ENCODE measurements around the gene IP6K2.

IP6K2 gene

GRCh38 chr3:48662753-48663488 lies 54.1 kb downstream of the IP6K2 start, which contains the start of gene CELSR3:
Gene CELSR3 (minus strand): TSS chr3:48662886. CDS start chr3:48662634, 252 bp downstream.
- Histone ChIP-seq H3K27me3 (ENCODE audit: control insufficient read depth, insufficient read depth, low read length) (no peaks in the 10 kb centered on the region), H3K27ac (peak within 1 kb of the TSS; percentile 91), H3K4me1 (peaks cover 2% of the 10 kb centered on the region), H3K36me3 (ENCODE audit: control insufficient read depth, insufficient read depth, low read length) (no peaks in the 10 kb centered on the region), H3K79me2 (peaks cover 2% of the 10 kb centered on the region), H3K9ac (peak within 1 kb of the TSS; percentile 57), H3K9me3 (ENCODE audit: control insufficient read depth, low read length) (no peaks in the 10 kb centered on the region), H2AFZ (peak within 1 kb of the TSS; percentile 65), H3K4me3 (ENCODE audit: low read depth, low read length) (peak within 1 kb of the TSS; percentile 72), H3K4me2 (ENCODE audit: low read length) (peak within 1 kb of the TSS; percentile 97)
- TF ChIP-seq CTCF (IDR thresholded peaks at IDR 0.05) = no peak

GRCh38 chr3:48662145-48662752 lies 54.8 kb downstream of the IP6K2 start:
- Histone ChIP-seq H3K4me2 (ENCODE audit: low read length) (no peak overlapping the region), H3K9ac (no peak overlapping the region), H2AFZ (peak overlapping the region; percentile 58), H3K9me3 (ENCODE audit: control insufficient read depth, low read length) (no peaks in the 10 kb centered on the region), H3K79me2 (peaks cover 2% of the 10 kb centered on the region), H3K27me3 (ENCODE audit: control insufficient read depth, insufficient read depth, low read length) (no peaks in the 10 kb centered on the region), H3K4me3 (ENCODE audit: low read depth, low read length) (no peak overlapping the region), H3K27ac (no peak overlapping the region), H3K4me1 (peaks cover 2% of the 10 kb centered on the region), H3K36me3 (ENCODE audit: control insufficient read depth, insufficient read depth, low read length) (no peaks in the 10 kb centered on the region)
- TF ChIP-seq CTCF (IDR thresholded peaks at IDR 0.05) = no peak

- no peaks in the 10 kb centered on the region for H3K9me3 ChIP-seq (ENCODE audit: control insufficient read depth, low read length)
- no peak for TF ChIP-seq CTCF (IDR thresholded peaks at IDR 0.05)
- H3K4me3 ChIP-seq (ENCODE audit: low read depth, low read length) = no peak overlapping the region
- H3K27me3 ChIP-seq (ENCODE audit: control insufficient read depth, insufficient read depth, low read length) = no peaks in the 10 kb centered on the region
- no peak overlapping the region for H3K27ac ChIP-seq
- H2AFZ ChIP-seq = no peak overlapping the region
- H3K79me2 ChIP-seq = peaks cover 2% of the 10 kb centered on the region
- H3K9ac ChIP-seq = no peak overlapping the region
- H3K36me3 ChIP-seq (ENCODE audit: control insufficient read depth, insufficient read depth, low read length) = no peaks in the 10 kb centered on the region
- peak overlapping the region; percentile 79 for H3K4me2 ChIP-seq (ENCODE audit: low read length)
- peaks cover 2% of the 10 kb centered on the region for H3K4me1 ChIP-seq
These were observed 55.4 kb downstream of the IP6K2 start for GRCh38 chr3:48661501-48662144.

GRCh38 chr3:48660800-48661400 lies 56.1 kb downstream of the IP6K2 start:
- H3K9ac ChIP-seq = no peak overlapping the region
- H3K4me1 ChIP-seq = peaks cover 2% of the 10 kb centered on the region
- TF ChIP-seq CTCF (IDR thresholded peaks at IDR 0.05) = no peak
- no peaks in the 10 kb centered on the region for H3K36me3 ChIP-seq (ENCODE audit: control insufficient read depth, insufficient read depth, low read length)
- no peak overlapping the region for H3K27ac ChIP-seq
- no peaks in the 10 kb centered on the region for H3K9me3 ChIP-seq (ENCODE audit: control insufficient read depth, low read length)
- H3K4me2 ChIP-seq (ENCODE audit: low read length) = no peak overlapping the region
- H3K4me3 ChIP-seq (ENCODE audit: low read depth, low read length) = no peak overlapping the region
- peaks cover 5% of the 10 kb centered on the region for H3K79me2 ChIP-seq
- no peak overlapping the region for H2AFZ ChIP-seq
- no peaks in the 10 kb centered on the region for H3K27me3 ChIP-seq (ENCODE audit: control insufficient read depth, insufficient read depth, low read length)

All from parathyroid adenoma (tissue), 2 donors.